AG08396 (cell line): ENCODE data around the gene CDK17.
"Not testable (repeated sequence)": the region's sequence is repeated elsewhere in the genome, so short reads cannot be mapped to it uniquely, and the experiment has no call there.

ENCODE experiments used
- DNase-seq: peaks from one replicate; pipeline ENCODE4 v3.0.0; 2012; ENCODE audit warnings: low spot score, mixed read lengths

CDK17 gene

DNA sequence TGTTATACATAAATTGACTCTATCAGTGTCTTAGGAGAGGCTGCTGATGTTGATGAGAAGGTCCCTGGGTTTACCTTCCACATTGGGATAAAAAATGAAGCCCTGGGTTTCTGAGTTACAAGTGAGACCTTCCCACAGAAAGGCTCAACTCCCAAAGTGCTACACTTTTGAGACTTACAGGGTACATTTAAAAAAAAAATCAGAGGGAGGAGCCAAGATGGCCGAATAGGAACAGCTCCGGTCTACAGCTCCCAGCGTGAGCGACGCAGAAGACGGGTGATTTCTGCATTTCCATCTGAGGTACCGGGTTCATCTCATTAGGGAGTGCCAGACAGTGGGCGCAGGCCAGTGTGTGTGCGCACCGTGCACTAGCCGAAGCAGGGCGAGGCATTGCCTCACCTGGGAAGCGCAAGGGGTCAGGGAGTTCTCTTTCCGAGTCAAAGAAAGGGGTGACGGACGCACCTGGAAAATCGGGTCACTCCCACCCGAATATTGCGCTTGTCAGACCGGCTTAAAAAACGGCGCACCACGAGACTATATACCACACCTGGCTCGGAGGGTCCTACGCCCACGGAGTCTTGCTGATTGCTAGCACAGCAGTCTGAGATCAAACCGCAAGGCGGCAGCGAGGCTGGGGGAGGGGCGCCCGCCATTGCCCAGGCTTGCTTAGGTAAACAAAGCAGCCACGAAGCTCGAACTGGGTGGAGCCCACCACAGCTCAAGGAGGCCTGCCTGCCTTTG, 84.3 kb downstream of the CDK17 start:
- DNase-seq, result not testable (repeated sequence)

- no peak for DNase-seq
Observed at GRCh38 chr12:96314723-96315122, 85.5 kb downstream of the CDK17 start.

- no peak for DNase-seq
Observed at GRCh38 chr12:96313606-96314005, 86.6 kb downstream of the CDK17 start.

DNA sequence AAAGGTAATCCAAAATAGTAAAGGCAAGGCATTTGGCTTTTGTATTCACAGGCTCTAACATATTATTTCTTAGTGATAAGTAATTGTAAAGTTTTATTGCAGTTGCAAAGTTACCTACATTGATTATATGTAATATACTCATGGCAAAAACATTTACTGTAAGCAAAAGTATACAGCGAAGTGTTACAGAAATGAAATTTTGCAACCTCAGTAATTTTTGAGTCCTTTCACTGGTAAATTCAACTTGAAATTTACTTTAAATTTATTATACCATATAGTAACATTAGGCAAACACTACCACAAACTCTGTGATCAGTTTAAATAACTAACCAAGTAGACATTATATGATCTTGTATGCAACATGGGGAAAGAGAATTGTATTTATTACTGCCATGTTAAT, 89.0 kb downstream of the CDK17 start:
- DNase-seq, result no peak

DNA sequence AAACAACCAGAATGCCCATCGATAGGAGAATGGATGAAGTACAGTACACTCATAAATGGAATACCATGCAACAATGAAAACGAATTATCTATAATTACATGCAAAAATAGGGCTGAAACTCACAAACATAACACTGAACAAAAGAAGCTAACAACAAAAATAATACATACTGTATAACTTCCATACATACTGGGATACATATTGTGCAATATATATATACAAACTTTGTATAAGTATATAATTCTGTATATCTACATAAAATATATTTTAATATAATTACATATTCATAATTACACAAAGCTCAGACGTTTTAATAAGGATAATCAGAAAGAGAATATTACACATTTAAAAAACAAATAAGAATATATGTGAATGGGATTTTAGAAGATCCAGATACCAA, 90.2 kb downstream of the CDK17 start:
- no peak for DNase-seq

- peak; percentile 4 for DNase-seq
Observed at GRCh38 chr12:96308881-96309280, 91.4 kb downstream of the CDK17 start.

DNA sequence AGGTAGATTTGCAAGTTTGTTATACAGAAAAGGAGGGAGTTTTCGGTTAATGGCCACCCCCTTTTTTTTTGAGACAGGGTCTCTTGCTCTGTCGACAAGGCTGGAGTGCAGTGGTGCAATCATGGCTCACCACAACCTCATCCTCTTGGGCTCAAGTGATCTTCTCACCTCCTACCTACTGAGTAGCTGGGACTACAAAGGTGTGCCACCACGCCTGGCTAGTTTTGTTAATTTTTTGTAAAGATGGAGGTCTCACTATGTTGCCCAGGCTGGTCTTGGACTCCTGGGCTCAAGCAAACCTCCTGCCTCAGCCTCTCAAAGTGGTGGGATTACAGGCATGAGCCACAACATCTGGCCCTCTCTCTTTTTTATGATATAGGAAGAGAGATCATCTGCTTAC, 94.6 kb downstream of the CDK17 start:
- DNase-seq, result no peak

DNA sequence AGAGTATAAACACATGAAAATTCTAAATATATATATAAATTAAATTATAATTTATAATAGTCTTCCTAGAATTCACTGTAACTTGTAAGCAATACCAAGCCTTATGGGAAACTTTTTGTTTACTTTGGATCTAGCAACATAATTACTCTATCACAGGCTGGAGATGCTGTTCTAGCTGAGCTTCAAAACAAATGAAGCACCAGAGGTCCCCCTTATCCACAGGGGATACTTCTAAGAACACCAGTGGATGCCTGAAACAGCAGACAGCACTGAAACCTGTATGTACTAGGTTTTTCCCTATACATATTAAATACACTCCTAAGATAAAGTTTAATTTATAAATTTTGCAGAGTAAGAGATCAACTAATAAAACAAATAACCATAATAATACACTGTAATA, 96.6 kb downstream of the CDK17 start:
- no peak for DNase-seq

- DNase-seq, result no peak
Observed at GRCh38 chr12:96302687-96303310, 97.4 kb downstream of the CDK17 start.

DNA sequence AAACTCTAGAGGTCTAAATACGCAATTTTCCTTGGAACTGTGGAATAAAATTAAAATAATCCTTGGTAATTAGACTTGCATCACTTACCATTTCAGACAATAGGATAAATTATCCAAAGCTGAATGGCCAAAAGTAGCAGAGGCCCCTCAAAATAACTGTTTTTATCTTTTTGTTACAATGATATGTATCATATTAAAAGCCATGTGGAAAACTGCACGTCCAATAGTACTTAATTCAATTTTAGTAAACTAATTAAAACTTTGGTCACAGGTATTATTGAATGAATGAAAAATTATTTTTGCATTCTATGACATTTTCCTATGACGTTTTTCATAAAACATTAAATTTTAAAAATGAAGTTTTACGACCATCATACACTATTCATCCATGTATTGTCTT, 98.5 kb downstream of the CDK17 start:
- no peak for DNase-seq

DNA sequence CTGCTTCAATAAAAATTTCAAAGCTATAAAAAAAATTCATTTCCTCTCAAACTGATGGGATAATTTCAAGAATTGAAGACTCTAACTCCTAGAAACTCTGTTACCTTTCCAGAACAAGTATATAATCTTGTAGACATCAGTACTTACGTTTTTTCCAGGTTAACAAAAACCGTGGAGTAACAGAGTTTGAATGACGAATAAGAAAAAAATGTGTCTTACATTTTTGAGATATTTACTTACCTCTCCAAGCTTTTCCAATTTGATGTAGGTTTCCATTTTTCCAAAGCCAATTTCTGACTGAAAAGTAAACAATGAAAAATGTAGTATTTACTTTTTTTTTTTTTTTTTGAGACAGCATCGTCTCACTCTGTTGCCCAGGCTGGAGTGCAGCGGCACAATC, 100.2 kb downstream of the CDK17 start:
- no peak for DNase-seq

- no peak for DNase-seq
Observed at GRCh38 chr12:96297504-96297903, 102.7 kb downstream of the CDK17 start.

DNA sequence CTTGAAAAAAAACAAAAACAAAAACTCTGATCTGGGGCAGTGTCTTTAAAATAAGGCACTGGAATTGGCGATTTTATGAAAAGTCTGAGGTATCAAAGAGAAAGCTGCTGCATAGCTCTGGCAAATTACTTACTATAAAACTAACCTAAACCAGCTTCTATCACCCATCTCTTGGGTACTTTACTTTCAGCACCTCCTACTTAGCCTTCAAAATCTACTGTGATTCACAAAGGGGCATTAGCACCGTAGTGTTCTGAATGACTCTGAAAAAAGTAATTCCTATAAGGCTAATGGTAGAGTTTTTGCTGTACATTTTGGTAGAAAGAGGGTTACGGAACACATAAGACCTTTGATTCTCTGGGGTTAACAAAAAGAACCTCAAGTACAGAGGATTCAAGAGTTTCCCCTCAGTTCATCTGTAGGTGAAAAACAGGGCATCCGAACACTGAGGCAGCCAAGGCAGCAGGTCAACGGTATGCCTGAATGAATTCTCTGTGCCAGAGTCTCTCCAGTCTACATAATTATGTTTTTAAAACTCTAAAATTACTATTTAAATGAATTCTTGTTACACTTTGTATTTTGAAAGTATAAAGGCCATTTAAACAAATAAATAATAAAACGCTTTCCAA, 104.6 kb downstream of the CDK17 start:
- DNase-seq, result no peak

- DNase-seq, result no peak
Observed at GRCh38 chr12:96294831-96295230, 105.4 kb downstream of the CDK17 start.

GRCh38 chr12:96293093-96293492, 107.1 kb downstream of the CDK17 start:
- no peak for DNase-seq

DNA sequence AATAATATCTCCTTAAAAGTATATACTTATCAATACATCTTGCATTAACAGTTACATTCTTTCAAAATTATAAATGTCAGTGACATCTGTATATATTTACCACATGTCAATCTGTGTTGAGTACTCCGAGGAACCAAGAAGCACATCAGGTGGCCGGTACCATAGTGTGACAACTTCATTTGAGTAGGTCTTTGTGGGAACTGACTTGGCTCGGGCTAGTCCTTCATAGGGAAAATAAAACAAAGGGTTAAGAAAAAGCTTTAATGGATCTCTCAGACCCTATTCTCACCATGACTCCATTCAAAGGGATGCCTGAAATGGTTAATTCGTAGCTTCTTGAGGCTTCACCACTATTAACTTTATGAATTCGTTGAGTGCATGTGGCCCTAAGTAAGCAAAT, 111.2 kb downstream of the CDK17 start:
- no peak for DNase-seq

GRCh38 chr12:96285158-96285557, 115.1 kb downstream of the CDK17 start:
- no peak for DNase-seq

DNA sequence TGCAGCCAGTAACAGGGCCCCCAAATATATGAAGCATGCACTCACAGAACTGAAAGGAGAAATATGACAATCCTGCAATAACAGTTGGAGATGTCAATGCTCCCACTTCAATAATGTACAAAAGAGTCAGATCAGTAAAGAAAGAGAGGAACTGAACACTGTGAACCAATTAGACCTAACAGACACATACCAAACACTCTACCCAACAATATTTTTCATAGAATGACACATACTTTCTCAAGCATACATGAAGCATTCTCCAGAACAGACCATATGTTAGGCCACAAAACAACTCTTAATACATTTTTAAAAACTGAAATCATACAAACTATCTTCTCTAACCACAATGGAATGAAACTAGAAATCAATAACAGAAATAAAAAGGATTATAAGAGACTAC, 125.9 kb downstream of the CDK17 start:
- no peak for DNase-seq

- no peak for DNase-seq
Observed at GRCh38 chr12:96271469-96272199, 128.6 kb downstream of the CDK17 start.

DNA sequence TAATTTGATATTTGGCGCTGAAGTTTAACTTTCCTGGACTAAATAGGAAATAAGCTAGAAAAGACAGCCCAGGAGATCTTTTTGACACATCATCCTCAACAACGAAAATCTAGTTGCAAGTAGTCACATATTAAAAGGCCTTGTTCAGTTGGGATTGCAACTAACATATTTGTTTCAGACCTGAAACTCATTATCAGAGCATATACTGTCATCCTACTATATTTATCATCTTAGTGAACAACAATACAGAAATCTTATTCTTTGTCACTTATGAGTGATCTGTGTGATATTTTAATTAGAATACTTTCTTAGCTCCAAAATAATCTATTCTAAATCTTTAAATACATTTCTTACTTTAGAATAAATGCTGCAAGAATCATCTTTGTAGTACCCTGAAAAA, 134.0 kb downstream of the CDK17 start:
- no peak for DNase-seq

- DNase-seq, result no peak
Observed at GRCh38 chr12:96265836-96266235, 134.4 kb downstream of the CDK17 start.

DNA sequence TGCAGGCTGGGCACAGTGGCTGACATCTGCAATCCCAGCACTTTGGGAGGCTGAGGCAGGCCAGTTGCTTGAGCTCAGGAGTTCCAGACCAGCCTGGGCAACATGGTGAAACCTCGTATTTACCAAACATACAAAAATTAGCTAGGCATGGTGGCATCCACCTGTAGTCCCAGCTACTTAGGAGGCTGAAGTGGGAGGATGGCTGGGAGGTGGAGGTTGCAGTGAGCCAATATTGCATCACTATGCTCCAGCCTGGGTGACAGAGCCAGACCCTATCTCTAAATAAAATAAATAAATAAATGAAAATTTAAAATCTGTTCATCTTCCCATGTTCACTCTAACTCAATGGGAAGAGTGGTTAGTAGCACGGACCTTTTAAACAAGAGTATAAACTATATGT, 134.8 kb downstream of the CDK17 start:
- no peak for DNase-seq

GRCh38 chr12:96263449-96263902, 136.8 kb downstream of the CDK17 start:
- no peak for DNase-seq
